ENCODE data around the gene COL16A1. TPM values are rescaled to one million over a fixed set of nuclear protein-coding genes. Genes with fewer than 3 reads are reported as not detected.

Gene COL16A1
- total RNA-seq, 1 experiment from 2014 or later: 6.2 TPM

GRCh38 chr1:31715087-31715872, 11.5 kb upstream of the COL16A1 start:
- no peak overlapping the region for H2BK20ac ChIP-seq (ENCODE audit: low read depth, low read length, poor library complexity, severe bottlenecking)
- peak; percentile 89 for TF ChIP-seq CTCF (conservative IDR thresholded peaks at IDR 0.05)
- H3K9me3 Mint-ChIP-seq: no peaks in the 10 kb centered on the region; a peak in 1 of 5 replicates
- H3K14ac ChIP-seq (ENCODE audit: insufficient read depth, low read length): no peak overlapping the region; the same call in 1 of the 2 replicates
- peaks cover 3% of the 10 kb centered on the region; the same call in 1 of the 2 replicates for H3K4me1 ChIP-seq (ENCODE audit: insufficient read depth, low read length)
- no peaks in the 10 kb centered on the region for H3K9me3 ChIP-seq (ENCODE audit: control insufficient read depth, low read depth, low read length)
- no peaks in the 10 kb centered on the region for H3K27me3 ChIP-seq (ENCODE audit: insufficient read depth, low read length)
- DNase-seq: peak; percentile 100
- H2BK15ac ChIP-seq (ENCODE audit: low read depth, low read length): no peak overlapping the region
- no peak overlapping the region for H3K27ac ChIP-seq (ENCODE audit: insufficient read length, low read depth, low read length)
- peak overlapping the region; percentile 74 to 97 (median 96) for H3K27ac Mint-ChIP-seq
- H3K23me2 ChIP-seq (ENCODE audit: insufficient read length, low read depth, low read length, poor library complexity, severe bottlenecking): peaks cover 8% of the 10 kb centered on the region
- H3K79me1 ChIP-seq (ENCODE audit: insufficient read depth, low read depth, low read length, poor library complexity, severe bottlenecking): no peaks in the 10 kb centered on the region
- H4K91ac ChIP-seq (ENCODE audit: insufficient read length, low read depth, low read length): no peak overlapping the region
- no peak overlapping the region for H3K23ac ChIP-seq (ENCODE audit: insufficient read length, low read depth, low read length)
- no peak overlapping the region for H2AK5ac ChIP-seq (ENCODE audit: insufficient read length, low read length)
- H3K79me2 ChIP-seq (ENCODE audit: insufficient read depth, low read length): no peaks in the 10 kb centered on the region
- H4K20me1 ChIP-seq (ENCODE audit: control insufficient read depth, insufficient read depth, insufficient read length): no peaks in the 10 kb centered on the region
- no peak overlapping the region for H3K9ac ChIP-seq (ENCODE audit: extremely low read depth, insufficient read length, low read length)
- no peak overlapping the region for H3K56ac ChIP-seq (ENCODE audit: insufficient read length, low read depth, low read length)
- peak overlapping the region; percentile 75 to 85 for H3K4me3 Mint-ChIP-seq
- H2BK12ac ChIP-seq (ENCODE audit: insufficient read length, low read depth, low read length): no peak overlapping the region
- peaks cover 27 to 30% of the 10 kb centered on the region in 2 experiments for H3K4me1 Mint-ChIP-seq
- H2BK120ac ChIP-seq (ENCODE audit: low read depth, low read length, poor library complexity, severe bottlenecking): no peak overlapping the region
- H3K4ac ChIP-seq (ENCODE audit: low read depth, low read length): no peak overlapping the region
- H3K4me2 ChIP-seq (ENCODE audit: insufficient read depth, insufficient read length, low read length): peak overlapping the region; percentile 54
- no peaks in the 10 kb centered on the region for H3K36me3 Mint-ChIP-seq (ENCODE audit: insufficient read depth in 1 of 3, low read depth in 3 of 3)
- peaks cover 17% of the 10 kb centered on the region for H3K27me3 Mint-ChIP-seq (ENCODE audit: low read depth)
- no peak overlapping the region for H3K18ac ChIP-seq (ENCODE audit: insufficient read length, low read depth, low read length)
- H2AFZ ChIP-seq (ENCODE audit: low read length): no peak overlapping the region
- WGBS (ENCODE audit: extremely low coverage, insufficient read length, low lambda C conversion rate): no CpG with 5 or more reads among the region's 44 CpGs
- no peak overlapping the region for H4K8ac ChIP-seq (replicated peaks; ENCODE audit: insufficient read length, low read depth, low read length)
- no peak overlapping the region for H3T11ph ChIP-seq (ENCODE audit: low read length)
- H4K5ac ChIP-seq (ENCODE audit: insufficient read length, low read depth, low read length): no peak overlapping the region
- H2BK5ac ChIP-seq (ENCODE audit: insufficient read length, low read length): no peak overlapping the region

Measured in H9 (cell line).